A673 (cell line): ENCODE measurements around the gene CCDC88C. TPM values are rescaled to one million over a fixed set of nuclear protein-coding genes. Genes with fewer than 3 reads are reported as not detected.
A peak's percentile ranks its signal among the peaks of the same experiment; 100 is the strongest.

ENCODE experiments used
- BruUV-seq: library from RNA; stranded (reverse); fragments of 400-500 nt; replicated peaks from 2 replicates; lab custom pipeline; 2021; lab: Mats Ljungman, UMichigan
- CTCF ChIA-PET: fragments of 300-600 bp; sonication (Branson Sonifier 250); formaldehyde crosslinking; loops from one replicate; lab custom pipeline; 2022; ENCODE audit warnings: antibody characterized with exemption; lab: Charles Lee
- POLR2A ChIA-PET: fragments of 300-600 bp; sonication (Branson Sonifier 250); formaldehyde crosslinking; loops from one replicate; lab custom pipeline; 2022; ENCODE audit warnings: antibody characterized with exemption; ENCODE audit not compliant: low non-redundant PET; lab: Charles Lee
- DNase-seq: peaks from one replicate; pipeline ENCODE4 v3.0.0-alpha.2; 2015; ENCODE audit warnings: low spot score
- H3K27ac ChIP-seq: fragments of 200-600 bp; sonication (generic); 2 replicates; pipeline ENCODE4 v1.5.1; 2016; ENCODE audit warnings: mixed run types, low read depth, mild to moderate bottlenecking, mixed read lengths, antibody characterized with exemption, low read length; ENCODE audit not compliant: poor library complexity, severe bottlenecking
- H3K27me3 ChIP-seq: fragments of 200-600 bp; sonication (generic); replicated peaks from 2 replicates; pipeline ENCODE4 v1.6.1; 2017; ENCODE audit warnings: mixed run types, low read depth, mild to moderate bottlenecking, mixed read lengths, antibody characterized with exemption, low read length; ENCODE audit not compliant: insufficient read depth, poor library complexity
- H3K36me3 ChIP-seq: fragments of 200-600 bp; sonication (generic); 2 replicates; pipeline ENCODE4 v1.6.1; 2016; ENCODE audit warnings: mixed run types, mild to moderate bottlenecking, mixed read lengths, antibody characterized with exemption, low read length; ENCODE audit not compliant: insufficient read depth, poor library complexity, severe bottlenecking
- H3K4me1 ChIP-seq: fragments of 200-600 bp; sonication (generic); 2 replicates; pipeline ENCODE4 v1.6.1; 2017; ENCODE audit warnings: mixed run types, mild to moderate bottlenecking, mixed read lengths, antibody characterized with exemption, low read length; ENCODE audit not compliant: insufficient read depth, poor library complexity, severe bottlenecking
- H3K4me3 ChIP-seq: fragments of 200-600 bp; sonication (generic); 2 replicates; pipeline ENCODE4 v1.5.1; 2016; ENCODE audit warnings: low read depth, mixed run types, mild to moderate bottlenecking, mixed read lengths, low read length; ENCODE audit not compliant: poor library complexity, severe bottlenecking
- H3K9me3 ChIP-seq: fragments of 200-600 bp; sonication (generic); 2 replicates; pipeline ENCODE4 v1.6.1; 2016; ENCODE audit warnings: mixed run types, low read depth, mild to moderate bottlenecking, mixed read lengths, antibody characterized with exemption, low read length; ENCODE audit not compliant: poor library complexity, severe bottlenecking
- EZH2 ChIP-seq: fragments of 200-600 bp; sonication (generic); IDR thresholded peaks from 2 replicates; pipeline ENCODE4 v1.6.1; 2017; ENCODE audit warnings: borderline replicate concordance, low read depth, mild to moderate bottlenecking, mixed read lengths, antibody characterized with exemption, low read length; ENCODE audit not compliant: poor library complexity, severe bottlenecking
- intact Hi-C: fragments of 100-400 bp; cut with micrococcal nuclease; formaldehyde crosslinking; loops from one replicate; pipeline ENCODE4 v1.10.0; 2022; ENCODE audit not compliant: unreplicated experiment
- total RNA-seq: library from RNA; stranded (reverse); gene quantifications from 2 replicates; pipeline ENCODE4 v1.2.3, GENCODE V29; 2021
- TF ChIP-seq, protein P1 (sequence below): fragments of 300-800, 200-600 bp; sonication (generic); conservative IDR thresholded peaks from 2 replicates; pipeline ENCODE4 v1.5.1; 2017; ENCODE audit warnings: low read depth, mild to moderate bottlenecking, antibody characterized with exemption, low read length, moderate library complexity, mixed read lengths

Gene CCDC88C
- total RNA-seq, 1 experiment from 2014 or later, result 49.1 TPM

DNA sequence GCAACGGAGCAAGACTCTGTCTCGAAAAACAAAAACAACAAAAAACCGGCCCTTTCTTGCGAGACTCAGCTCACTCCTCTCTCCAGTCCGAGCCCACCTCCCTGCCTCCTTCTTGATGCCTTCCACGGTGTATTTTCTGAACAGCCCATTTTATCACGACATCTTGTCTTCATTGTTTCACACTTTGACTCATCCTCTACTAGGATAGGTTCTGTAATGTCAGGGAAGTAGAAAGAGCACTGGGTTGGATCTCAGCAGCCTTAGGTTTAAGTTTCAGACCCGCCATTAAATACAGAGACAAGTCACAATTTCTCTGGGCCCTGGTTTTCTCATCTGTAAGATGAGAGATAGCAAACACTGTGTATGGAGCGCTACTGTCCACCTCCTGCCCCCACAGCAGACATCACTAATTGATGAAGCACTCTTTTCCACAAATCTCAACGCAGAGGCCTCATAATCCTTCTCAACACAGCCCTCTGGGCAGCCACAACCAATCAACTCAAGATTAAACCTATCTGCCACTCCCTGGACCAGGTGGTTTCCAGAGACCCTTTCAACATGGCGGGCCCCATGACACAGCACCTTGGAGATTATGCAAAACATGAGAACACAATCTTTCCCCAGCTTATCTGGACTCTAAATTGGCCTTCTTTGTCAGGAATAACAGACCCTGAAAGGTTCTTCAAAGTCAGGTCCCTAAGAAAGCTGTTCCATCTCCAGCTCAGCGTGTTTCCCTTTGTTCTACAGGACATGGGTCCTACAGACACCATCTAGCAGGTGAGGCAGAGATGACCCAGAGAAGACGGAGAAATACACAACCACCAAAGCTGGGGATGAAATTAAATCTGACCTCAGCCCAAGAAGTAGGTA is 35.6 kb downstream of the CCDC88C start:
- no peak for DNase-seq
- TF ChIP-seq, protein P1, sequence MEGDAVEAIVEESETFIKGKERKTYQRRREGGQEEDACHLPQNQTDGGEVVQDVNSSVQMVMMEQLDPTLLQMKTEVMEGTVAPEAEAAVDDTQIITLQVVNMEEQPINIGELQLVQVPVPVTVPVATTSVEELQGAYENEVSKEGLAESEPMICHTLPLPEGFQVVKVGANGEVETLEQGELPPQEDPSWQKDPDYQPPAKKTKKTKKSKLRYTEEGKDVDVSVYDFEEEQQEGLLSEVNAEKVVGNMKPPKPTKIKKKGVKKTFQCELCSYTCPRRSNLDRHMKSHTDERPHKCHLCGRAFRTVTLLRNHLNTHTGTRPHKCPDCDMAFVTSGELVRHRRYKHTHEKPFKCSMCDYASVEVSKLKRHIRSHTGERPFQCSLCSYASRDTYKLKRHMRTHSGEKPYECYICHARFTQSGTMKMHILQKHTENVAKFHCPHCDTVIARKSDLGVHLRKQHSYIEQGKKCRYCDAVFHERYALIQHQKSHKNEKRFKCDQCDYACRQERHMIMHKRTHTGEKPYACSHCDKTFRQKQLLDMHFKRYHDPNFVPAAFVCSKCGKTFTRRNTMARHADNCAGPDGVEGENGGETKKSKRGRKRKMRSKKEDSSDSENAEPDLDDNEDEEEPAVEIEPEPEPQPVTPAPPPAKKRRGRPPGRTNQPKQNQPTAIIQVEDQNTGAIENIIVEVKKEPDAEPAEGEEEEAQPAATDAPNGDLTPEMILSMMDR, result no peak
- no peak for TF ChIP-seq EZH2
- Histone ChIP-seq H3K27ac (no peak overlapping the region), H3K27me3 (no peaks in the 10 kb centered on the region), H3K4me1 (peaks cover 53% of the 10 kb centered on the region), H3K9me3 (no peaks in the 10 kb centered on the region), H3K4me3 (no peak overlapping the region), H3K36me3 (no peaks in the 10 kb centered on the region)
- ChIA-PET CTCF (no interaction called here), POLR2A (no interaction called here)
- BruUV-seq, result no TSS peak
- intact Hi-C loops, result no loop called here

DNA sequence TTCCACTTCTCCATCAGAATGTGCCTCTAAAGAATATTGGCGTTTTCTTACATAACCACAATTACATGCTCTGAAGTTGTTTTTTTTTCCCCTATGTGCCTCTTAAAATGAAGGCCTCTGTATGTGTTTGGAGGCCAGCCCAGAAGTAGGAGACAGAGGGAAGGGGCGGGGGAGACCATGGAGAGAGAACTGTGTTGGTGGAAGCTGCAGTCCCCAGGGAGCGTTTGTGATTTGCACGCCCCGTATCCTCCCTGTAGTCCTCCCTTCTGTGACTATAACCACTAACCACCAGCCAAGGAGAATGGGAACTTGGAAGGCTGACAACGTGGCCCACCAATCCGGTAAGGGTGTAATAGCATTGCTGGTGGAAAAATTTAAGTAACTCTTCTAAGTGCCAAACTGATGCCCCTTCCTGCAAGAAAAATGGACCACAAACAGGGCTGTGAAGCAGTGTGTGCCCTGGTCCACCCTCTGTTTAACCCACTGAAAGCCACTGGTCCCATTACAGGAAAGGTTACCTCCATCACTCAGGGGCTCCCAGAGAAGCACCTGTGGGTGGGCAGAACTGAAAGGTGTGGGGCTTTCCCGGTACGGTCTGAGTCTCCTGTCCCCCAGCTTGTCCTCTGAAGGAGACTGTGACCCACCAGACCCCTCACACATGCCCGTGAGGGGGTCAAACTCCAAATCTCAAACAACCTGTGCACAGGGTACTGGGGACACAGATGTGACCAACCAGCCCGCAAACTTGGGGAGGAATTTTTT is 36.8 kb downstream of the CCDC88C start:
- intact Hi-C loops, result no loop called here
- Histone ChIP-seq H3K27ac (peak overlapping the region; percentile 36), H3K36me3 (no peaks in the 10 kb centered on the region), H3K4me3 (no peak overlapping the region), H3K27me3 (no peaks in the 10 kb centered on the region), H3K4me1 (peaks cover 54% of the 10 kb centered on the region), H3K9me3 (no peaks in the 10 kb centered on the region)
- TF ChIP-seq EZH2, result no peak
- TF ChIP-seq, protein P1, result no peak
- DNase-seq, result peak; percentile 99
- CTCF ChIA-PET, result no interaction called here
- BruUV-seq, result no TSS peak
- POLR2A ChIA-PET, result no interaction called here

DNA sequence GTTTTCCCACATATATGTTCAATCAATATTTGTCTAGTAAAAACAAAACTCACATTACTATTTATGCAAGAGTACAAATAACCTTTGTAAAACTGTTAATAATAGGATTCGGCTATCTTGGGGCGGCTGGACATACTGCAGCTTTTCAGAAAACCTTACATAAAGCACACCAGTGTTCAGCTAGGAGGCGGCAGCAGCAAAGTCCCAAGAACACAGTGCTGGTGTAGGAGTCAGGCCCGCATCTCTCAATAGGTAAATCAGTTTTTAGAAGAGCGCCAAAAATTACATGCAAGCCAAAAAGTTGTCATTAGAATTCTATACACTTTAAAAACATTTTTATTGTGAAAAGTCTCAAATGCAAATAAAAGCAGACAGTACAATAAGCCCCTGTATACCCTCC is 37.5 kb downstream of the CCDC88C start:
- ChIA-PET POLR2A (no interaction called here), CTCF (no interaction called here)
- Histone ChIP-seq H3K36me3 (no peaks in the 10 kb centered on the region), H3K27ac (peak overlapping the region; percentile 36), H3K4me1 (peaks cover 55% of the 10 kb centered on the region), H3K27me3 (no peaks in the 10 kb centered on the region), H3K4me3 (no peak overlapping the region), H3K9me3 (no peaks in the 10 kb centered on the region)
- intact Hi-C loops, result no loop called here
- DNase-seq, result no peak
- no peak for TF ChIP-seq EZH2
- TF ChIP-seq, protein P1, result no peak
- no TSS peak for BruUV-seq
